ENCODE data around the gene RSPH3.
"Not testable (repeated sequence)": the region's sequence is repeated elsewhere in the genome, so short reads cannot be mapped to it uniquely, and the experiment has no call there.

Gene RSPH3

DNA sequence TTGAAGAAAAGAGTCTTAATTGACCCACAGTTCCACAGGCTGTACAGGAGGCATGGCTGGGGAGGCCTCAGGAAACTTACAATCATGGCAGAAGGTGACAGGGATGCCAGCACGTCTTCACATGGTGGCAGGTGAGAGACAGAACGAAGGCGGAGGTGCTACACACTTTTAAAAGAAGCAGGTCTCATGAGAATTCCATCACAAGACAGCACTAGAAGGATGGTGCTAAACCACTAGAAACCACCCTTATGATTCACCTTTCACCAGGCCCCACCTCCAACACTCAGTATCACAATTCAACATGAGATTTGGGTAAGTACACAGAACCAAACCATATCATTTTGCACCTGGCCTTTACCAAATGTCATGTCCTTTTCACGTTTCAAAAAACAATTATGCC is 23.9 kb upstream of the RSPH3 start:
- DNase-seq = no peak

- DNase-seq = no peak
Observed at GRCh38 chr6:159020011-159020410, 20.0 kb upstream of the RSPH3 start.

- no peak for DNase-seq
Observed at GRCh38 chr6:159017757-159018559, 18.0 kb upstream of the RSPH3 start.

- no peak for DNase-seq
Observed at GRCh38 chr6:159014406-159014805, 14.4 kb upstream of the RSPH3 start.

GRCh38 chr6:159013229-159013628 is 13.2 kb upstream of the RSPH3 start:
- DNase-seq = no peak

DNA sequence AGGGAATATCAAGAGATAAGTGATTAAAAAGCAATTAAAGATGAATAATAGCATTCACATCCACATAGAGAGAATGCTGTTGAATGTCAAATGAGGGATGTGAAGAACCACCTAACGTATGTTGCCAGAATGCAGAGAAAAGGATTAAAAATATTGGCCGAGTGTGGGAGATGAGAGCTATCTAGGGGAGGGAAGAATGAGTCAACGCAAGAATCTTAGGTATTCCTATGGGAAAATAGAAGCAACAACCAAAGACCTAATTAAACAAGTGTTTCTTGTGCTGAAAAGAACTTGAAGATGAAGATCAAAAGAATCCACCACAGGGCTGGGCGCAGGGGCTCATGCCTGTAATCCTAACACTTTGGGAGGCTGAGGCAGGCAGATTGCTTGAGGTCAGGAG is 12.2 kb upstream of the RSPH3 start:
- DNase-seq = no peak

DNA sequence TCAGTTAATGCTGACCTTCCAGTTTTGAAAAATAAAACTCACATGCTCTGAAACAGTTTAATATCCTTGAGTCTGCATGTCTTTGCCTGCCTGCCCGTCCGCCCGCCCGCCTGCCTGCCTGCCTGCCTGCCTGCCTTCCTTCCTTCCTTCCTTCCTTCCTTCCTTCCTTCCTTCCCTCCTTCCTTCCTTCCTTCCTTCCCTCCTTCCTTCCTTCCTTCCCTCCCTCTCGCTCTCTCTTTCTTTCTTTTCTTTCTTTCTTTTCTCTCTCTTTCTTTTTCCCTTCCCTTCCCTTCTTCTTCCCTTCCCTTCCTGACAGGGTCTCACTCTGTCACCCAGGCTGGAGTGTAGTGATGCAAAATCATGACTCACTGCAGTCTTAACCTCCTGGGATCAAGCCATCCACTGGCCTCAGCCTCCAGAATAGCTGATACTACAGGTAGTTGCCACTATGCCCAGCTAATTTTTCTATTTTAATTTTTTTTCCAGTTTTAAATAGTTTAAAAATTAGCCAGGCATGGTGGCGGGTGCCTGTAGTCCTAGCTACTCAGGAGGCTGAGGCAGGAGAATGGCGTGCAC is 10.1 kb upstream of the RSPH3 start:
- DNase-seq = not testable (repeated sequence)

- DNase-seq = no peak
Observed at GRCh38 chr6:159008656-159009288, 8.8 kb upstream of the RSPH3 start.

- no peak for DNase-seq
Observed at GRCh38 chr6:159007510-159007909, 7.5 kb upstream of the RSPH3 start.

GRCh38 chr6:159005436-159005835 is 5.4 kb upstream of the RSPH3 start:
- no peak for DNase-seq

DNA sequence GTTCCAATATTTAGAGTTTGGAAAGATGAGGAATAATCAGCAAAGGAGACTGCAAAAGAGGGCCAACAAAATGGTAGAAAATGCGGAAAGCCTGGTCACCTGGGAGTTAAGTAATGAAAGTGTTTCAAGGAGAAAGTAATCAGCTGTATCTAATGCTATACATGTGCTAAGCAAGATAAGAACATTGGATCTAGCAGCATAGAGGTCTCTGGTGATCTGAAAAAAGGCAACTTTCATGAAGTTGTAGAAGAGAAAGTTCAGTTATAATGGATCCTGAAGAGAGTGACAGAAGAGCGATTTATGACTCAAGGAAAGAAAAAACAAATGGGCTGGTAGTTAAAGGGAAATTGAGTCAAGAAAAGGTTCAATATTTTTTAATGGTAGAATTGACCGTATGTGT is 4.6 kb upstream of the RSPH3 start:
- no peak for DNase-seq

DNA sequence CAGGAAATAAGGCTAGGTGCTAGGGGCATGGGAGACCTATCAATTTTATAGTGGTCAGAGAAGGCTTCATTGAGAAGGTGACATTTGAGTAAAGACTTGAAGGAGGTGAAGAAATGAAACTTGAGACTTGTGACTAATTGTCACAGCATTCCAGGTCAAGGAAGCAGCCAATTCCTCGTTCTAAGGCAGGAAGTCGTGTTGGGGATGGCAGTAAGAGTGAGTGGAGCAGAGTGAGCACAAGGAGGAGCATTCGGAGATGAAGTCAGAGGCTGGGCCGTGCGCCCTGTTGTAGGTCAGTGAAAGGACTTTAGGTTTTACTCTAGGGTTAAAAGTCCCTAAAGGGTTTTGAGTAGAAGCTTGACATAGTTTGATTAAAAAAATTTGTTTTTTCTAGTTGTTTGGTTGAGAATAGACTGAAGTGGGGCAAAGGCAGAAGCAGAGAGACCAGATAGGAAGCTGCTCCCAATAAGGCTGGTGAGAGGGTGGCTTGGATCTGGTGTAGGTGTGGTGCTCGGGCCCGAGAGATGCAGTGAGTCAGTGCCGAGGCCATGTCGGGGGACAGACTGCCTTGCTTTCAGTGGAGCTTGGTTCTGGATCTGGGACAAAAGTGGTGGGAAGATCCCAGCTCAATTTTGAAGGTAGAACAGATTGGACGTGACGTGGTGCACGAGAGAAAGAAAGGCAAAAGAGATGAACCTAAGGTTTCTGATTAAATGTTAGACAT is 2.6 kb upstream of the RSPH3 start:
- DNase-seq = no peak

- DNase-seq = no peak
Observed at GRCh38 chr6:158999154-158999665, 792 bp downstream of the RSPH3 start.

- no peak for DNase-seq
Observed at GRCh38 chr6:158996856-158997255, 3.1 kb downstream of the RSPH3 start.

- DNase-seq = no peak
Observed at GRCh38 chr6:158993639-158994038, 6.4 kb downstream of the RSPH3 start.

GRCh38 chr6:158991017-158991723 is 8.8 kb downstream of the RSPH3 start:
- DNase-seq = no peak

- not testable (repeated sequence) for DNase-seq
Observed at GRCh38 chr6:158989711-158990110, 10.3 kb downstream of the RSPH3 start.

DNA sequence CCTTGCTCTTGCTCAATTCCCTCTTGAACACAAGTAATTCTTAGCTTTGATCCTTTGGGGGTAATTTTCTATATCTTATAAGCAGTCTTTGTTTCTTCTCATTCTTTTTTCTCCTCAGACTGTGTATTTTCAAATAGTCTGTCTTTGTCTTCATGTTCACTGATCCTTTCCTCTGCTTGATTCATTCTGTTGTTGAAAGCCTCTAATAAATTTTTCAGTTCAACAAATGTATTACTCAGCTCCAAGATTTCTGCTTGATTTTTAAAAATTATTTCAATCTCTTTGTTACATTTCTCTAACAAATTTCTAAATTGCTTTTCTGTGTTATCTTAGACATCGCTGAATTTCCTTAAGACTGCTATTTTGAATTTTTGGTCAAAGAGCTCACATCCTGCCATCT is 11.5 kb downstream of the RSPH3 start:
- DNase-seq = no peak

DNA sequence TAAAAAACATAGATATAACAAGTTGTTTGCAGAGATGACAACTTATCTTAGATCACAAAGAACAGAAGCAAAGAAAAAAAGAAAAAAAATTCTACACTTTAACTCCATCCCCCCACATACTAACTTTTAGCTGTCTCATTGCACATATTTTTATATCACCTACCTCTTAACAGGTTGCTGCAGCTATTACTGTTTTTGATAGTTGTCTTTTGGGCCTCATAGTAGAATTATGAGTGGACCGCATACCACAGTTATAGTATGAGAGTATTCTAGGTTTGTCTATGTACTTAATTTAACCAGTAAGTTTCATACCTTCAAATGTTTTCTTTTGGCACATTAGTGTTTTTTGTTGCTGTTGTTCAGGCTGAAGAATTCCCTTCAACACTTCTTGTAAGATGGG is 12.3 kb downstream of the RSPH3 start:
- DNase-seq = no peak

DNA sequence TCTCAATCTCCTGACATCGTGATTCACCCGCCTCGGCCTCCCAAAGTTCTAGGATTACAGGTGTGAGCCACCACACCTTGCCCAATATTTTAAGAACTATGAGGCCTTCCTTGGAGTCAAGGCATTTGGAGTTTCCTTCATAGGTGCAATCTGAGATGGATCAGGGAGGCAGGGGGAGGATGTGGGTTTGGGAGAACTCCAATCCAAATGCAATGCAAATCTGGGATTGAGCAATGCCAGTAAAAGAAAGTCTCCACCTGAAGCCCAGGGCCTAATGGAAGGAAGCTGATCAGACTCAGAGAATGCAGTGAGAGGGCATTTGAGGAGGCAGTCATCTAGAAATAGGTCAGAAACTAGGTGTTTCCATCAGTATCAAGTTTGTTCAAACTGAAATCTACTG is 21.2 kb downstream of the RSPH3 start:
- no peak for DNase-seq

GRCh38 chr6:158977382-158977781 is 22.6 kb downstream of the RSPH3 start:
- DNase-seq = no peak
